GM19351 (cell line): ENCODE data around the gene KCTD6.
"Not testable (repeated sequence)": the region's sequence is repeated elsewhere in the genome, so short reads cannot be mapped to it uniquely, and the experiment has no call there.

Experiments used
- ATAC-seq: cut with Tn5 transposase; IDR thresholded peaks from one replicate; pipeline ENCODE4 v1.9.1; 2021; ENCODE audit warnings: mild to moderate bottlenecking, moderate library complexity; ENCODE audit not compliant: unreplicated experiment

KCTD6 gene

GRCh38 chr3:58522759-58523425, 31.0 kb downstream of the KCTD6 start:
- no peak for ATAC-seq

GRCh38 chr3:58524326-58524888, 32.5 kb downstream of the KCTD6 start:
- ATAC-seq: no peak

- ATAC-seq: no peak
Measured at GRCh38 chr3:58526515-58526957, 34.6 kb downstream of the KCTD6 start.

- not testable (repeated sequence) for ATAC-seq
Measured at GRCh38 chr3:58527440-58527839, 35.5 kb downstream of the KCTD6 start.

GRCh38 chr3:58528629-58529028, 36.7 kb downstream of the KCTD6 start:
- ATAC-seq: no peak

GRCh38 chr3:58529516-58530353, 37.8 kb downstream of the KCTD6 start:
- ATAC-seq: no peak

GRCh38 chr3:58530354-58530865, 38.5 kb downstream of the KCTD6 start:
- ATAC-seq: no peak

- ATAC-seq: no peak
Measured at GRCh38 chr3:58531555-58531954, 39.7 kb downstream of the KCTD6 start.

- ATAC-seq: no peak
Measured at GRCh38 chr3:58531956-58532355, 40.1 kb downstream of the KCTD6 start.

- peak; percentile 96 for ATAC-seq
Measured at GRCh38 chr3:58532794-58533220, 40.9 kb downstream of the KCTD6 start.

- no peak for ATAC-seq
Measured at GRCh38 chr3:58534592-58535494, 42.9 kb downstream of the KCTD6 start.

- ATAC-seq: no peak
Measured at GRCh38 chr3:58535531-58536500, 43.9 kb downstream of the KCTD6 start.

- ATAC-seq: no peak
Measured at GRCh38 chr3:58536501-58537411, 44.9 kb downstream of the KCTD6 start, which contains the start of gene ACOX2. ACOX2 (minus strand) TSS chr3:58537190; CDS start chr3:58535106, 2,084 bp downstream.

GRCh38 chr3:58537412-58538301, 45.8 kb downstream of the KCTD6 start:
- ATAC-seq: no peak

- no peak for ATAC-seq
Measured at GRCh38 chr3:58539626-58540025, 47.7 kb downstream of the KCTD6 start.

- ATAC-seq: no peak
Measured at GRCh38 chr3:58540176-58540858, 48.4 kb downstream of the KCTD6 start.

GRCh38 chr3:58544541-58544940, 52.6 kb downstream of the KCTD6 start:
- ATAC-seq: no peak
